ENCODE data around the gene COL1A1.
A peak's percentile ranks its signal among the peaks of the same experiment; 100 is the strongest.

Gene COL1A1

DNA sequence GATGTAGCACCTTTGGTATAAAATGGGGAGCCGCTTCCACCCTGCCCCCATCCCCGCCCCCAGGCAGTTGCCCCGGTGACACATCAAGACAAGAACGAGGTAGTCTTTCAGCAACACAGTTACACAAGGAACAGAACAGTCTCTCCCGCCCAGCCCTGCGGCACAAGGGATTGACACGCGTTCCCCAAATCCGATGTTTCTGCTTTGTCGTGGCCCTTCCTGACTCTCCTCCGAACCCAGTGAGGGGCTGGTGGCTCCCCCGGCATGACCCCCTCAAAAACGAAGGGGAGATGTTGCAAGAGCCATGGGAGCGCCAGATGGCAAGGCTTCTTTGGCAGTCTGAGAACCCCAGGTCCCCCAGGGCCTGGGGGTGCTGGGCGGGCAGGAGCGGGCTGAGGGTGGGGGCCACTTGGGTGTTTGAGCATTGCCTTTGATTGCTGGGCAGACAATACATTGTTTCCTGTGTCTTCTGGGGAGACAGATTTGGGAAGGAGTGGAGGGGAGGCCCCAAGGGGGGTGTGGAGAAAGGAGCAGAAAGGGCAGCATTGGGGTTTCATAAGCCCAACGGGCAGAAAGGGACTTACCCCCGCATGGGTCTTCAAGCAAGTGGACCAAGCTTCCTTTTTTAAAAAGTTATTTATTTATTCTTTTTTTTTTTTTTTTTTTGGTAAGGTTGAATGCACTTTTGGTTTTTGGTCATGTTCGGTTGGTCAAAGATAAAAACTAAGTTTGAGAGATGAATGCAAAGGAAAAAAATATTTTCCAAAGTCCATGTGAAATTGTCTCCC, 16.6 kb downstream of the COL1A1 start:
- TF ChIP-seq, protein P1, sequence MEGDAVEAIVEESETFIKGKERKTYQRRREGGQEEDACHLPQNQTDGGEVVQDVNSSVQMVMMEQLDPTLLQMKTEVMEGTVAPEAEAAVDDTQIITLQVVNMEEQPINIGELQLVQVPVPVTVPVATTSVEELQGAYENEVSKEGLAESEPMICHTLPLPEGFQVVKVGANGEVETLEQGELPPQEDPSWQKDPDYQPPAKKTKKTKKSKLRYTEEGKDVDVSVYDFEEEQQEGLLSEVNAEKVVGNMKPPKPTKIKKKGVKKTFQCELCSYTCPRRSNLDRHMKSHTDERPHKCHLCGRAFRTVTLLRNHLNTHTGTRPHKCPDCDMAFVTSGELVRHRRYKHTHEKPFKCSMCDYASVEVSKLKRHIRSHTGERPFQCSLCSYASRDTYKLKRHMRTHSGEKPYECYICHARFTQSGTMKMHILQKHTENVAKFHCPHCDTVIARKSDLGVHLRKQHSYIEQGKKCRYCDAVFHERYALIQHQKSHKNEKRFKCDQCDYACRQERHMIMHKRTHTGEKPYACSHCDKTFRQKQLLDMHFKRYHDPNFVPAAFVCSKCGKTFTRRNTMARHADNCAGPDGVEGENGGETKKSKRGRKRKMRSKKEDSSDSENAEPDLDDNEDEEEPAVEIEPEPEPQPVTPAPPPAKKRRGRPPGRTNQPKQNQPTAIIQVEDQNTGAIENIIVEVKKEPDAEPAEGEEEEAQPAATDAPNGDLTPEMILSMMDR (IDR thresholded peaks at IDR 0.05; ENCODE audit: low read depth, low read length), result no peak
- no peak for DNase-seq (ENCODE audit: extremely low read depth, low read depth)

DNA sequence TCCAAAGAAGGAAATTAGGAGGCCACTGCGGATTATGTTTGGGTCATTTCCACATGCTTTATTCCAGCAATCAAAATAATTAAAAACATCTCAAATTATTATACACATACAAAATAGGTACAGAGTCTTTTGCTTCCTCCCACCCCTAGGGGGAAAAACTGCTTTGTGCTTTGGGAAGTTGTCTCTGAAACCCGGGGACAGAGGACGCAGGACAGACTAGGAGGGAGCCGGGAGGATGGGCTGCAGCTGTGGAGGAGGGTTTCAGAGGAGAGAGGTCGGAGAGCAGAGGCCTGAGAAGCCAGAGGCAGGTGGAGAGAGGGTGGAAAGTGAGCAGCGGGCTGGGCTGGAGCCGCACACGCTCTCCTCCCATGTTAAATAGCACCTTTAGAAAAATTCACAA, 17.4 kb downstream of the COL1A1 start:
- TF ChIP-seq, protein P1 (IDR thresholded peaks at IDR 0.05; ENCODE audit: low read depth, low read length), result peak; percentile 35
- DNase-seq (ENCODE audit: extremely low read depth, low read depth), result no peak

DNA sequence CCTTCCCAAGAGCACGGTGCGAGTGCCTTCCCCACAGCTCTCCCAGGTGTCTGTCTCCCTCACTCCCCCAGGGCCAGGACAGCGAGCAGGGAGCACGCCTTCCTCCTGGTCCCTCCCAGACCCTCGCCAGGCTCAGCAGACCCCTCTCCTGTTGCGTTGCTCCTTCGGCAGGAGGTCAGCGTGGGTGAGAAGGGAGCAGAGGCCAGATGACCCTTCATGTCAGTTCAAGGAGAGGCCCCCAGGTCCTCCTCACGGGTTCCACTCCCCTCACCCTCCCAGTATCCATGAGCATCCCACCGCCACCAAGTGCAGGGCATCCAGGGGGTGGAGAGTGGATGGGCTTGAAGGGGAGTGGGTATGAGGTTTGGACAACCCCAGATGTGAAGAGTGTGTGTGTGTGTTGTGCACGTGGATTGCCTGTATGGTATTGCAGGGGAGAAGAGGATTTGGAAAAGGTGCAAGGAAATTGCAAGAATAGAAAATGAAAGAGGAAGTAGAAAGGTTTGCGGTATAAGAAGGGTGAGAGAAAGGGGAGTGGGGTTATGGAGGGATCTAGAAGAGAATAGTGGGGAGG, 17.9 kb downstream of the COL1A1 start:
- TF ChIP-seq, protein P1 (IDR thresholded peaks at IDR 0.05; ENCODE audit: low read depth, low read length), result no peak
- no peak for DNase-seq (ENCODE audit: extremely low read depth, low read depth)

DNA sequence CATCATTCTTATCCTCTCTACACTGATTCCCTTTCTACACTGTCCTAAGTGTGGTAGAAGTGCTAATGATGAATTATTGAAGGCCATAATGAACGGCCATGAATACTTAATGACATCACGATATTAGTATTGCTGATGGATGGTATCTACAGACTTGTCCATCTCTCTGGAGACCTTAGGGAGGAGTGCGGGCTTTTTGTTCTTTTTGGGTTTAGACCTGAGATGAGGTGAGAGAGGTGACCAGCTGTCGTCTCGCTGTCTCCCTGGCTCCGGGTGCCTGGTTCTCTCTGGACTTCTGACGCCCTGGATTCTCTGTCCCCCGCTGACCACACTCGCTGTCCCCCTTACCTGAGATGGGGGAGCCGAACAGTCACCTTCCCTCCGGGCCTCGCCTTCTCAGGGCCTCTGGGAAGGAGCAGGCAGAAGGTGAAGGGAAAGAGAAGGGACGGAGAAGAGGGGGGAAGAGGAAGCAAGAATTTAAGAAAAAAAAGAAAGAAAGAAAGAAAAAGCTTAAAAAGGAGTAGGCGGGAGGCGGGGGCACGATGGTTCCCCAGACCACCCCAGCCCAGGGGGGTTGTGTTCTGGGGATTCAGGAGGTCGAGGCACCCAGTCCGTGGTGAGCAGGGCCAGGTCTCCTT, 18.5 kb downstream of the COL1A1 start:
- TF ChIP-seq, protein P1 (IDR thresholded peaks at IDR 0.05; ENCODE audit: low read depth, low read length), result no peak
- no peak for DNase-seq (ENCODE audit: extremely low read depth, low read depth)

DNA sequence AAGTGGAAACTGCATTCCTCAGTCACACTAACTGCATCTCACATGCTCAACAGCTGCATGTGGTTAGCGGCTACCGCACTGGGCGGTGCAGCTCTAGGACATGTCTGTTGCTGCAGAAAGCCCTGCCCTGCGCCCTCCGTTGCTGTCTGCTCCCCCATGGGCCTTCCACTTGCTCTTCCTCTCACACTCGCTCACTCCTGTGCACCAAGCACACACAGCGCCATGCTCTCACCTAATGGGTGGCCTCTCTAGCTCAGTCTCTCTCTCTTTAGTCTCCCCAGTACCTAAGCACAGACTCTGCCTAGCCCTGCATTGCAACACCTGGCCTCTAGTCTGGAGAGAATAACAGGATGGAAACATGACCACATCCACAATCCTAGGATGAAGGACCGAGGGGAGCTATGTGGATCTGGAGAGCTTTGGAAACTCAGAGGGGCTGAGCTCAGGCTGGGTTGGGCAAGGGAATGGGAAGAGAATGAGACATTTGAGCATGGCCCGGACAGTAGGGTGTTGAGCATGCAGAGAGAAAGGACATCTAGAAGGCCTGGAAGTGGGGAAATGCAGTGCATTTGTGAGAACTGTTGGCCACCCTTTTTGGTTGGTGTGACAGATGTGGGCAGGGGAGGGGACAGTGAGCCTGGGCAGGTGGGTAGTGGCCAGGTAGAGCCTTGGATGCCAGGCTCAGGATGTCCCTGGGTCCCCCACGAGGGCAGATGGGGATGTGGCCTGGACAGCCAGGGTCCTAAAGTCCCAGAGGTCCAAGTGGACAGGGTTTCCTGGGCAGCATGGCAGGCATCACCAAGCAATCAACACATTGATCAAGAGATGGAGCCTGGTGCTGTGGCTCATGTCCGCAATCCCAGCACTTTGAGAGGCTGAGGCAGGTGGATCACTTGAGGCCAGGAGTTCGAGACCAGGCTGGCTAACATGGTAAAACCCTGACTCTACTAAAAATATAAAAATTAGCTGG, 19.6 kb downstream of the COL1A1 start:
- no peak for DNase-seq (ENCODE audit: extremely low read depth, low read depth)
- TF ChIP-seq, protein P1 (IDR thresholded peaks at IDR 0.05; ENCODE audit: low read depth, low read length), result no peak; the same call in 1 of the 2 replicates

DNA sequence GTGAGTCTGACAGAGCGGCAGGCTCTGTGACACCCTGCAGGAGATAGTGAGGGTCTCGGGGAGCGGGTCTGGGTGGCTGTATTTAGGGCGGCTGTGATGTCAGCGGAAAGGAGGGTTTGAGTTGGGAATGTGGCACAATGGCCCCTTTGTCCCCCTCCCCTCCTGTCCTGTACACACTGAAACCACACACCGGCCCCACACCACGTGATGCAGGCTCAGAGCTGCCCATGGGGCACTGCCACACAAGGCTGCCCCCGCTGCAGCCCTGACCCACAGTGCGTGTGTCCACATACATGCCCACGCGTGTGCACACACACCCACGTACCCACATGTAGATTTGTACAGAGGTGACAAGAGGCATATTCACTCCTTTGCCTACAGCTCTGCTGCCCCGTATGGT, 20.3 kb downstream of the COL1A1 start:
- DNase-seq (ENCODE audit: extremely low read depth, low read depth), result no peak
- TF ChIP-seq, protein P1 (IDR thresholded peaks at IDR 0.05; ENCODE audit: low read depth, low read length), result no peak
